ENCODE measurements around the gene TSEN54.

TSEN54 gene

DNA sequence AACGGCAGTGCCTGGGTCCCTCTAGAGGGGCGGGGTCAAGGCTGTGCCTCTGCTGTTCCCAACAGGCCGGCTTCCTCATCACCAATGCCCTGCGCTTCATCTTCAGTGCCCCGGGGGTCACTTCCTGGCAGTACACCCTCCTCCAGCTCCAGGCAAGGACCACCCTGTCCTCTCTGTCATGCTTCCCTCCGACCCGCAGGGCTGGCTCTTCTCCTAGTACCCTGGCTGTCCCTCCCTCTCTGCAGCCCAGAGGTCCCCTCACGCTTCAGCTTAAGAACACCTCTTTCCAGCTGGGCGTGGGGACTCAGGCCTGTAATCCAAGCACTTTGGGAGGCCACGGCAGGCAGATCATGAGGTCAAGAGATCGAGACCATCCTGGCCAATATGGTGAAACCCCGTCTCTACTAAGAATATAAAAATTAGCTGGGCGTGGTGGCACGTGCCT, 26.8 kb upstream of the TSEN54 start:
- H3K27ac ChIP-seq, result no peak overlapping the region
- TF ChIP-seq ZFX (IDR thresholded peaks at IDR 0.05; ENCODE audit: borderline replicate concordance) (no peak), CTCF (IDR thresholded peaks at IDR 0.05) (no peak)

DNA sequence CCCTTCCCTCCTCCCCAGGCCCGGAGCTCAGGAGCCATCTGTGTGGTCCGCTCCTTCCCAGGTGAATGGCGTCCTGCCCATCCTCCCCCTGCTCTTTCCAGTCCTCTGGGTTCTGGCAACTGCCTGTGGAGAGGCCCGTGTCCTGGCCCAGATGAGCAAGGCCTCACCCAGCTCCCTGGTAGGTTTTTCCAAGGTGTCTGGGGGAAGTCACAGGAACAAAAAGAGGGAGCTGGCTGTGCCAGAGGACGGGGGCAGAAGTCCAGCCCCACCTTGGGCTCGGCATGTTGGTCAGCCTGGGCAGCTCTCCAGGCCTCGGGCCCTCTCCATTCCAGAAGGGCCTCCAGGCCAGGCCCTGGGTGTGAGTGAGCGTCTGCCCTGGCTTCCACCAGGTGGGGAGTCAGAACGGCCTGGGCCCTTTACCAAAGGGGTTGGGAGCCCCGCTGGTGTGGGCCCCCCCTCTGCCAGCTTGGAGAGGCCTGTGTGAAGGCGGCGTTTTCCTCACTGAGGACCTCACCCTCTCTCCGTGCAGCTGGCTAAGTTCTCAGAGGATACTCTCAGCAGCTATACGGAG, 26.1 kb upstream of the TSEN54 start:
- TF ChIP-seq CTCF (IDR thresholded peaks at IDR 0.05), result no peak
- no peak for TF ChIP-seq ZFX (IDR thresholded peaks at IDR 0.05; ENCODE audit: borderline replicate concordance)
- H3K27ac ChIP-seq, result no peak overlapping the region

- no peak overlapping the region for H3K27ac ChIP-seq
- TF ChIP-seq CTCF (IDR thresholded peaks at IDR 0.05) (no peak), ZFX (IDR thresholded peaks at IDR 0.05; ENCODE audit: borderline replicate concordance) (no peak)
These were observed 25.2 kb upstream of the TSEN54 start for GRCh38 chr17:75490953-75491649.

DNA sequence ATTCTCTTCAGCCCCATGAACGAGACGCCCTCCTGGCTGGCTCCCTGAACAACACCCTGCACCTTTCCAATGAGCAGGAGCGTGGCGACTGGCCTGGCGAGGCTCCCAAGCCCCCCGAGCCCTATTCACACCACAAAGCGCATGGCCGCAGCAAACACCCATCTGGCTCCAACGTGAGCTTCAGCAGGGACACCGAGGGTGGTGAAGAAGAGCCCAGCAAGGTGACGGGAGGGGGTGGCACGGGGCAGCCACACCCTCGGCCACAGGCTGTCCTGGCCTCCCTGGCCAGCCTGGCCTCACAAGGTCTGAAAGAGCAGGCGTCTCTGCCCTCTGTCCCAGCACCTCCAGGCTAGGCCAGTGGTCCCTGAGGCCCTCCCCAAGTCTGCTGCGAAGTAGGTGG, 24.6 kb upstream of the TSEN54 start:
- H3K27ac ChIP-seq, result no peak overlapping the region
- TF ChIP-seq ZFX (IDR thresholded peaks at IDR 0.05; ENCODE audit: borderline replicate concordance), result no peak
- TF ChIP-seq CTCF (IDR thresholded peaks at IDR 0.05), result no peak

GRCh38 chr17:75492555-75493168, 23.7 kb upstream of the TSEN54 start:
- no peak for TF ChIP-seq ZFX (IDR thresholded peaks at IDR 0.05; ENCODE audit: borderline replicate concordance)
- TF ChIP-seq CTCF (IDR thresholded peaks at IDR 0.05), result no peak
- no peak overlapping the region for H3K27ac ChIP-seq

GRCh38 chr17:75493476-75494129, 22.7 kb upstream of the TSEN54 start:
- TF ChIP-seq CTCF (IDR thresholded peaks at IDR 0.05) (no peak), ZFX (IDR thresholded peaks at IDR 0.05; ENCODE audit: borderline replicate concordance) (no peak)
- no peak overlapping the region for H3K27ac ChIP-seq

Data from 22Rv1 (cell line).